DMS153 (cell line): ENCODE data around the gene MDM1.

Experiments
- DNase-seq: peaks from one replicate; lab custom pipeline; 2025; lab: John Stamatoyannopoulos, UW

The MDM1 gene

GRCh38 chr12:68272732-68273131 is 59.4 kb downstream of the MDM1 start:
- no peak for DNase-seq

- no peak for DNase-seq
These were observed 60.8 kb downstream of the MDM1 start for GRCh38 chr12:68271346-68271745.

- DNase-seq, result no peak
These were observed 61.8 kb downstream of the MDM1 start for GRCh38 chr12:68270358-68270757.

GRCh38 chr12:68269779-68270178 is 62.4 kb downstream of the MDM1 start:
- no peak for DNase-seq

GRCh38 chr12:68268967-68269366 is 63.2 kb downstream of the MDM1 start:
- DNase-seq, result no peak

- no peak for DNase-seq
These were observed 64.2 kb downstream of the MDM1 start for GRCh38 chr12:68267892-68268396.

- DNase-seq, result no peak
These were observed 67.3 kb downstream of the MDM1 start for GRCh38 chr12:68264857-68265256.

- DNase-seq, result no peak
These were observed 67.9 kb downstream of the MDM1 start for GRCh38 chr12:68264158-68264855.

- no peak for DNase-seq
These were observed 68.8 kb downstream of the MDM1 start for GRCh38 chr12:68263366-68263765.

- no peak for DNase-seq
These were observed 70.3 kb downstream of the MDM1 start for GRCh38 chr12:68261896-68262295.

- no peak for DNase-seq
These were observed 72.0 kb downstream of the MDM1 start for GRCh38 chr12:68260153-68260552.

- DNase-seq, result no peak
These were observed 72.7 kb downstream of the MDM1 start for GRCh38 chr12:68259318-68259940.

GRCh38 chr12:68253504-68253903 is 78.7 kb downstream of the MDM1 start, which contains the start of gene IL22:
Gene IL22 (minus strand): TSS chr12:68253604. CDS start chr12:68253448, 156 bp downstream.
- no peak for DNase-seq

- DNase-seq, result no peak
These were observed 80.1 kb downstream of the MDM1 start for GRCh38 chr12:68252077-68252476.

GRCh38 chr12:68250454-68250853 is 81.7 kb downstream of the MDM1 start:
- no peak for DNase-seq

GRCh38 chr12:68247785-68248184 is 84.4 kb downstream of the MDM1 start:
- no peak for DNase-seq

- DNase-seq, result no peak
These were observed 85.8 kb downstream of the MDM1 start for GRCh38 chr12:68246350-68246749.

- no peak for DNase-seq
These were observed 86.8 kb downstream of the MDM1 start for GRCh38 chr12:68245180-68246021.
